ENCODE data around the gene CDH1. TPM values are rescaled to one million over a fixed set of nuclear protein-coding genes. Genes with fewer than 3 reads are reported as not detected.
"Not testable (repeated sequence)": the region's sequence is repeated elsewhere in the genome, so short reads cannot be mapped to it uniquely, and the experiment has no call there.

Gene CDH1
- 5.4 and 6.0 TPM in 2 replicates for total RNA-seq (2014; rRNA removed; shearing (Covaris generic))
- 8.2 and 11.9 TPM in 2 replicates for polyA plus RNA-seq (2015; cell fraction: cytosol; rRNA removed)
- polyA plus RNA-seq (2015; cell fraction: nucleus; rRNA removed) = 3.2 and 12.2 TPM in 2 replicates

GRCh38 chr16:68737046-68737729 is at the start of gene CDH1:
TSS of gene CDH1 (plus strand) at chr16:68737292. CDS start at chr16:68737416, 124 bp downstream.
- in situ Hi-C loops (cut with HindIII; ENCODE audit: low pct_unique_long_range_greater_than_20kb, low sequenced_read_pairs) = no loop called here
- no peak for DNase-seq (ENCODE audit: low read depth, low spot score)

GRCh38 chr16:68689921-68690320 is 47.2 kb upstream of the CDH1 start:
- in situ Hi-C loops (cut with HindIII; ENCODE audit: low pct_unique_long_range_greater_than_20kb, low sequenced_read_pairs) = no loop called here
- DNase-seq (ENCODE audit: low read depth, low spot score) = no peak

GRCh38 chr16:68695575-68695974 is 41.5 kb upstream of the CDH1 start:
- in situ Hi-C loops (cut with HindIII; ENCODE audit: low pct_unique_long_range_greater_than_20kb, low sequenced_read_pairs) = no loop called here
- no peak for DNase-seq (ENCODE audit: low read depth, low spot score)

- no peak for DNase-seq (ENCODE audit: low read depth, low spot score)
- in situ Hi-C loops (cut with HindIII; ENCODE audit: low pct_unique_long_range_greater_than_20kb, low sequenced_read_pairs) = no loop called here
Observed at GRCh38 chr16:68696514-68696913, 40.6 kb upstream of the CDH1 start.

GRCh38 chr16:68698091-68698490 is 39.0 kb upstream of the CDH1 start:
- in situ Hi-C loops (cut with HindIII; ENCODE audit: low pct_unique_long_range_greater_than_20kb, low sequenced_read_pairs) = no loop called here
- no peak for DNase-seq (ENCODE audit: low read depth, low spot score)

GRCh38 chr16:68700120-68700519 is 37.0 kb upstream of the CDH1 start:
- in situ Hi-C loops (cut with HindIII; ENCODE audit: low pct_unique_long_range_greater_than_20kb, low sequenced_read_pairs) = no loop called here

GRCh38 chr16:68700831-68701230 is 36.3 kb upstream of the CDH1 start:
- DNase-seq (ENCODE audit: low read depth, low spot score) = no peak
- in situ Hi-C loops (cut with HindIII; ENCODE audit: low pct_unique_long_range_greater_than_20kb, low sequenced_read_pairs) = no loop called here

More at GRCh38 chr16:68700120-68700519, 37.0 kb upstream of the CDH1 start:
- no peak for DNase-seq (ENCODE audit: low read depth, low spot score)

- peak; percentile 89 for DNase-seq (ENCODE audit: low read depth, low spot score)
- in situ Hi-C loops (cut with HindIII; ENCODE audit: low pct_unique_long_range_greater_than_20kb, low sequenced_read_pairs) = no loop called here
Observed at GRCh38 chr16:68704232-68704867, 32.7 kb upstream of the CDH1 start.

GRCh38 chr16:68707340-68708152 is 29.5 kb upstream of the CDH1 start:
- in situ Hi-C loops (cut with HindIII; ENCODE audit: low pct_unique_long_range_greater_than_20kb, low sequenced_read_pairs) = no loop called here
- no peak for DNase-seq (ENCODE audit: low read depth, low spot score)

- no peak for DNase-seq (ENCODE audit: low read depth, low spot score)
- in situ Hi-C loops (cut with HindIII; ENCODE audit: low pct_unique_long_range_greater_than_20kb, low sequenced_read_pairs) = no loop called here
Observed at GRCh38 chr16:68710211-68710610, 26.9 kb upstream of the CDH1 start.

GRCh38 chr16:68711421-68712139 is 25.5 kb upstream of the CDH1 start:
- in situ Hi-C loops (cut with HindIII; ENCODE audit: low pct_unique_long_range_greater_than_20kb, low sequenced_read_pairs) = no loop called here
- no peak for DNase-seq (ENCODE audit: low read depth, low spot score)

GRCh38 chr16:68713361-68713760 is 23.7 kb upstream of the CDH1 start:
- DNase-seq (ENCODE audit: low read depth, low spot score) = peak; percentile 44
- in situ Hi-C loops (cut with HindIII; ENCODE audit: low pct_unique_long_range_greater_than_20kb, low sequenced_read_pairs) = no loop called here

GRCh38 chr16:68715471-68715870 is 21.6 kb upstream of the CDH1 start:
- DNase-seq (ENCODE audit: low read depth, low spot score) = peak; percentile 87
- in situ Hi-C loops (cut with HindIII; ENCODE audit: low pct_unique_long_range_greater_than_20kb, low sequenced_read_pairs) = no loop called here

GRCh38 chr16:68716516-68716915 is 20.6 kb upstream of the CDH1 start:
- peak; percentile 54 for DNase-seq (ENCODE audit: low read depth, low spot score)
- in situ Hi-C loops (cut with HindIII; ENCODE audit: low pct_unique_long_range_greater_than_20kb, low sequenced_read_pairs) = not testable (repeated sequence)

GRCh38 chr16:68717684-68718083 is 19.4 kb upstream of the CDH1 start:
- in situ Hi-C loops (cut with HindIII; ENCODE audit: low pct_unique_long_range_greater_than_20kb, low sequenced_read_pairs) = no loop called here
- no peak for DNase-seq (ENCODE audit: low read depth, low spot score)

- in situ Hi-C loops (cut with HindIII; ENCODE audit: low pct_unique_long_range_greater_than_20kb, low sequenced_read_pairs) = no loop called here
Observed at GRCh38 chr16:68718590-68718989, 18.5 kb upstream of the CDH1 start.

GRCh38 chr16:68719993-68720489 is 17.1 kb upstream of the CDH1 start:
- no peak for DNase-seq (ENCODE audit: low read depth, low spot score)
- in situ Hi-C loops (cut with HindIII; ENCODE audit: low pct_unique_long_range_greater_than_20kb, low sequenced_read_pairs) = no loop called here

More at GRCh38 chr16:68718590-68718989, 18.5 kb upstream of the CDH1 start:
- no peak for DNase-seq (ENCODE audit: low read depth, low spot score)
